Mesodermal cell (in vitro differentiated cells): Measurements from ENCODE around the gene ZNF26.

ENCODE experiments used
- H3K27ac ChIP-seq: 2 replicates; pipeline ENCODE4 v1.7.0; 2013; ENCODE audit warnings: mild to moderate bottlenecking, low read depth, low read length, moderate library complexity; ENCODE audit not compliant: severe bottlenecking
- H3K36me3 ChIP-seq: 2 replicates; pipeline ENCODE4 v1.7.1; 2013; ENCODE audit warnings: mild to moderate bottlenecking, low read length, moderate library complexity; ENCODE audit not compliant: control insufficient read depth, insufficient read depth
- H3K4me1 ChIP-seq: one replicate; pipeline ENCODE4 v1.7.1; 2013; ENCODE audit warnings: mild to moderate bottlenecking, low read length; ENCODE audit not compliant: insufficient read depth, control insufficient read depth, poor library complexity, severe bottlenecking
- H3K4me3 ChIP-seq: 2 replicates; pipeline ENCODE4 v1.7.0; 2013; ENCODE audit warnings: low read length, control low read depth, mild to moderate bottlenecking; ENCODE audit not compliant: insufficient read depth, poor library complexity, severe bottlenecking; ENCODE audit errors: extremely low read depth
- H3K9me3 ChIP-seq: 2 replicates; pipeline ENCODE4 v1.7.1; 2013; ENCODE audit warnings: mild to moderate bottlenecking, low read length, moderate library complexity; ENCODE audit not compliant: control insufficient read depth
- WGBS, 2 experiments: methylation state at CpG; one replicate each; pipeline ENCODE4 v1.1.5; 2013; ENCODE audit warnings: missing lambda C conversion rate in 2 of 2; ENCODE audit not compliant: insufficient coverage in 2 of 2; 5-methylcytosine and 5-hydroxymethylcytosine counted together

Gene ZNF26

GRCh38 chr12:133010657-133011297, 24.6 kb downstream of the ZNF26 start:
- Histone ChIP-seq H3K4me3 (no peak overlapping the region), H3K36me3 (peaks cover 95% of the 10 kb centered on the region), H3K9me3 (peaks cover 79% of the 10 kb centered on the region), H3K27ac (no peak overlapping the region), H3K4me1 (no peaks in the 10 kb centered on the region)
- 98 to 100% methylated on average over 1 to 6 of the region's 6 CpGs for WGBS, 2 experiments

- H3K27ac ChIP-seq: no peak overlapping the region
- H3K4me1 ChIP-seq: no peaks in the 10 kb centered on the region
- 94 to 100% methylated on average over 2 of the region's 2 CpGs for WGBS, 2 experiments
- H3K4me3 ChIP-seq: no peak overlapping the region
- peaks cover 35% of the 10 kb centered on the region for H3K9me3 ChIP-seq
- peaks cover 4% of the 10 kb centered on the region for H3K36me3 ChIP-seq
Observed at GRCh38 chr12:133023566-133023965, 37.4 kb downstream of the ZNF26 start.

DNA sequence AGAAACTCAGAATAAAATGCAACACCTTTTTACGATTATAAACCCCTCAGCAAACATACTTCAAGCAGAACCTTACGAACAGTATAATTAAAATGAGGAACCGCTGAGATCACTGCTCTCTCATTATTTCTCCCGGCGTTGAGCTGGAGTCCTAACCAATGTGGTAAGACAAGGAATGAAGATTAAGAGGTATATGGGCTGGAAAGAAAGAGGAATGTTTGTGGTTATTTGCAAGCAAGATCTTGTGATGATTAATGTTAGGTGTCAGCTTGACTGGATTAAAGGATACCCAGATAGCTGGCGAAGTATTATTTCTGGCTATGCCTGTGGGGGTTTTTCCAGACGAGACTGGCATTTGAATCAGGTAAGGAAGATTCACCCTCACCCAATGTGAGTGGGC, 40.8 kb downstream of the ZNF26 start:
- 93 to 100% methylated on average over 2 to 3 of the region's 7 CpGs for WGBS, 2 experiments
- H3K36me3 ChIP-seq: no peaks in the 10 kb centered on the region
- H3K9me3 ChIP-seq: peaks cover 38% of the 10 kb centered on the region
- no peak overlapping the region for H3K27ac ChIP-seq
- H3K4me3 ChIP-seq: no peak overlapping the region
- no peaks in the 10 kb centered on the region for H3K4me1 ChIP-seq

GRCh38 chr12:133037207-133038005, 51.2 kb downstream of the ZNF26 start, which contains the start of gene ZNF84:
Gene ZNF84 (plus strand): TSS chr12:133037509. CDS start chr12:133041468, 3,959 bp downstream.
- no peaks in the 10 kb centered on the region for H3K4me1 ChIP-seq
- H3K9me3 ChIP-seq: peaks cover 48% of the 10 kb centered on the region
- H3K36me3 ChIP-seq: peaks cover 35% of the 10 kb centered on the region
- peak within 1 kb of the TSS; percentile 75 for H3K4me3 ChIP-seq
- peak within 1 kb of the TSS; percentile 98 for H3K27ac ChIP-seq
- 0 to 1% methylated on average over 81 to 91 of the region's 103 CpGs for WGBS, 2 experiments

DNA sequence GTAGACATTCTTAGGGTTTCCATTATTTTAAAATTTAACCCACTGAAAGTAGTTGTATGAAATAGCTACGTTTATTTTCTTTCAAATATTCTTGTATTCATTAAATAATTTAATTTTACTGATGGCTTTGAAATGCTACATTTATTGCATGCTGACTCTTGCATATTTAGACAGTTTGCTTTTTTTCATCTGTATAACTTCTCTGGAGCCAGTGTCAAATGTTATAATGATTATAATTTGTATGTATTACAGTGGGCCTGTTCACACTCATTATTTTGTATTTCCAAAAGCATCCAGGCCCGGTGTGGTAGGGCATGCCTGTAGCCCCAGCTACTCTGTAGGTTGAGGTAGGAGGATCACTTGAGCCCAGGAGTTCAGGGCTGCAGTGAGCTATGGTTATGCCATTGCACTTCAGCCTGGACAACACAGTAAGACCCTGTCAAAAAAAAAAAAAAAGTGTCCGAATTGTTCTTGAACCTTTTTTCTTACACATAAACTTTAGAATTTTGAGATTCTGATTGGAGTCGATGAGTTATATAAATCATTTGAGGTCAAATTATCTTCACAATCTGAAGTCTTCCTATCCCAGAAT, 52.0 kb downstream of the ZNF26 start:
- Histone ChIP-seq H3K9me3 (peaks cover 52% of the 10 kb centered on the region), H3K27ac (no peak overlapping the region), H3K36me3 (peaks cover 43% of the 10 kb centered on the region), H3K4me1 (no peaks in the 10 kb centered on the region), H3K4me3 (peak overlapping the region; percentile 75)
- 100% methylated on average over 1 of the region's 4 CpGs for WGBS, 2 experiments

DNA sequence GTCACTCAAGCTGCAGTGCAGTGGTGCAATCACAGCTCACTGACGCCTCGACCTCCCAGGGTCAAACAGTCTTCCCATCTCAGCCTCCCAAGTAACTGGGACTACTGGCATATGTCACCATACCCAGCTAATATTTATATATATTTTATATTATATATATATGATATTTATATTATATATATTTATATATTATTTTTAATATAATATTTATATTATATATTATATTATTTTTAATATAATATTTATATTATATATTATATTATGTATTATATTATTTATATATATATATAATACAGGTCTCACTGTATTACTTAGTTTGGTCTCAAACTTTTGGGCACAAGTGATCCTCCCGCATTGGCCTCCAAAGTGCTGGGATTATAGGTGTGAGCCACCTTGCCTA, 60.5 kb downstream of the ZNF26 start:
- Histone ChIP-seq H3K4me1 (no peaks in the 10 kb centered on the region), H3K9me3 (peaks cover 96% of the 10 kb centered on the region), H3K4me3 (no peak overlapping the region), H3K36me3 (peaks cover 100% of the 10 kb centered on the region), H3K27ac (no peak overlapping the region)
- WGBS, 2 experiments: no CpG with 5 or more reads among the region's 3 CpGs

- no peak overlapping the region for H3K4me3 ChIP-seq
- 100% methylated on average over 1 of the region's 5 CpGs; no CpG with 5 or more reads in 1 of the 2 experiments for WGBS, 2 experiments
- no peaks in the 10 kb centered on the region for H3K4me1 ChIP-seq
- H3K27ac ChIP-seq: no peak overlapping the region
- H3K36me3 ChIP-seq: peaks cover 63% of the 10 kb centered on the region
- H3K9me3 ChIP-seq: peaks cover 83% of the 10 kb centered on the region
Observed at GRCh38 chr12:133057446-133057845, 71.3 kb downstream of the ZNF26 start.

- WGBS, 2 experiments: 80 to 92% methylated on average over 2 to 3 of the region's 8 CpGs
- Histone ChIP-seq H3K9me3 (peaks cover 83% of the 10 kb centered on the region), H3K4me1 (no peaks in the 10 kb centered on the region), H3K4me3 (no peak overlapping the region), H3K36me3 (peaks cover 59% of the 10 kb centered on the region), H3K27ac (no peak overlapping the region)
Observed at GRCh38 chr12:133058203-133059113, 72.3 kb downstream of the ZNF26 start.

- 100% methylated on average over 1 of the region's 1 CpG; no CpG with 5 or more reads in 1 of the 2 experiments for whole genome bisulfite sequencing, 2 experiments
- Histone ChIP-seq H3K27ac (no peak overlapping the region), H3K4me1 (no peaks in the 10 kb centered on the region), H3K9me3 (peaks cover 88% of the 10 kb centered on the region), H3K4me3 (no peak overlapping the region), H3K36me3 (peaks cover 35% of the 10 kb centered on the region)
Observed at GRCh38 chr12:133061954-133062353, 75.8 kb downstream of the ZNF26 start.

DNA sequence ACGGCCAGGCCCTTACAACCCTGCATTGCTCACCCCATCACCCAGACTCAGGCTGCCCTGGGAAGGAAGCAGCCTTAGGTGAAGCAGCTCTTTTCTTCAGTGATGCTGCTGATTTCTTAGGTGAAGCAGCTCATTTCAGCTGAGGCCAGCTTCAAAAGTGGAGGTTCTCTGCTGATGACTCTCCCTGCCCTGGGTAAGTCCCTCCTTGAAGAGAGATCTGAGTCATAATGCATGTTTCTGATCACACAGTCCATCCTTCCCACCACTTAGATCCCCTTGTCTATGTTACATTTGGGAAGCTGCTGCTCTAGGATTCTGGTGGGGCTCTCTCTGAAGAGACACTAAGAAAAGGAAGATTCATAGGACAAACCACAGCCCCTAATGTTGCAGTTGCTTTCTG, 77.4 kb downstream of the ZNF26 start:
- Histone ChIP-seq H3K4me3 (no peak overlapping the region), H3K36me3 (peaks cover 19% of the 10 kb centered on the region), H3K9me3 (peaks cover 82% of the 10 kb centered on the region), H3K27ac (no peak overlapping the region), H3K4me1 (no peaks in the 10 kb centered on the region)
- WGBS, 2 experiments: 100% methylated on average over 1 of the region's 1 CpG; no CpG with 5 or more reads in 1 of the 2 experiments
